D721Med (cell line): ENCODE measurements around the gene KANSL1.
A peak's percentile ranks its signal among the peaks of the same experiment; 100 is the strongest.

Experiments
- DNase-seq: peaks from one replicate; pipeline ENCODE4 v3.0.0; 2011; ENCODE audit warnings: low spot score; ENCODE audit not compliant: insufficient read length
- FAIRE-seq: peaks from 2 replicates; lab custom pipeline; 2011; peaks lifted over from hg19 to GRCh38; lab: Jason Lieb, UNC
- TF ChIP-seq, protein P1 (sequence below): IDR thresholded peaks from 2 replicates; pipeline ENCODE4 v1.5.1; 2012; ENCODE audit warnings: mild to moderate bottlenecking, control low read depth; ENCODE audit not compliant: insufficient read depth; ENCODE audit errors: missing control alignments

The KANSL1 gene

DNA sequence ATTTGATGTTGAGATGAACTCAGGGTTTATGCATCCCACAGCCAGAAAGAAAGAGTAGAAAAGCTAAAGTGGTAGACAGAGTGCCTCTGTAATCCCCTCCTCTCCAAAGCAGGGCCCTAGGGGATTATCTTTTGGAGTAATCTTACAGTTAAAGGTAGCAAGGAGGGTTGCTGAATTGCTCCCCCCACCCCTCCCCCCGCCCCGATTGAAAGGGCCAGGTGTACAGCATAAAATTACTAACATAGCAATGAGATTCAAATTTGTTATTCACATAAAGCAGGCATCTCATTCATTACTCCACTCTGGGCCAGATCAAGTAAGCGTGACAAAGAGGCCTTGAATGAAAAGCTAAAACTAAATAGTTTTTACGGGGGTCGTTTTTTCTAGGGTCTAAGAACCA is 121.4 kb downstream of the KANSL1 start:
- no peak for FAIRE-seq
- TF ChIP-seq, protein P1, sequence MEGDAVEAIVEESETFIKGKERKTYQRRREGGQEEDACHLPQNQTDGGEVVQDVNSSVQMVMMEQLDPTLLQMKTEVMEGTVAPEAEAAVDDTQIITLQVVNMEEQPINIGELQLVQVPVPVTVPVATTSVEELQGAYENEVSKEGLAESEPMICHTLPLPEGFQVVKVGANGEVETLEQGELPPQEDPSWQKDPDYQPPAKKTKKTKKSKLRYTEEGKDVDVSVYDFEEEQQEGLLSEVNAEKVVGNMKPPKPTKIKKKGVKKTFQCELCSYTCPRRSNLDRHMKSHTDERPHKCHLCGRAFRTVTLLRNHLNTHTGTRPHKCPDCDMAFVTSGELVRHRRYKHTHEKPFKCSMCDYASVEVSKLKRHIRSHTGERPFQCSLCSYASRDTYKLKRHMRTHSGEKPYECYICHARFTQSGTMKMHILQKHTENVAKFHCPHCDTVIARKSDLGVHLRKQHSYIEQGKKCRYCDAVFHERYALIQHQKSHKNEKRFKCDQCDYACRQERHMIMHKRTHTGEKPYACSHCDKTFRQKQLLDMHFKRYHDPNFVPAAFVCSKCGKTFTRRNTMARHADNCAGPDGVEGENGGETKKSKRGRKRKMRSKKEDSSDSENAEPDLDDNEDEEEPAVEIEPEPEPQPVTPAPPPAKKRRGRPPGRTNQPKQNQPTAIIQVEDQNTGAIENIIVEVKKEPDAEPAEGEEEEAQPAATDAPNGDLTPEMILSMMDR, result no peak
- no peak for DNase-seq

DNA sequence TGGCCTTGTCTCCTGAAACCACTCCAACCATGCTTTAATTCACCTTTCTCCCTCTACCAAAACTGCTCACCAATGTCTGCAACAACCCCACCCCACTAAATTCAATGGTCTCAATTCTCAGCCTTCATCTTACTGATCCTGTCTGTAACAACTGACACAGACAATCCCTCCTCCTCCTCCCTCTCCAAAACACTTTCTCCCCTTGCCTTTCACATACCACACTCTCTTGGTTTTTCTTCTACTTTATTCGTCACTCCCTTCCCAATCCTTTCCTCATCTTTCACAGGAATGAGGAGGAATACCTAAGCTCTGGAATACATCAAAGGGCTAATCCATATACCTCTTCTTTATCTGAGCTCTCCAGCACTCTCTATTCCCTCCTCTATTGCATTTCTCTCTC is 128.8 kb downstream of the KANSL1 start:
- FAIRE-seq, result no peak
- TF ChIP-seq, protein P1, result no peak
- DNase-seq, result no peak

DNA sequence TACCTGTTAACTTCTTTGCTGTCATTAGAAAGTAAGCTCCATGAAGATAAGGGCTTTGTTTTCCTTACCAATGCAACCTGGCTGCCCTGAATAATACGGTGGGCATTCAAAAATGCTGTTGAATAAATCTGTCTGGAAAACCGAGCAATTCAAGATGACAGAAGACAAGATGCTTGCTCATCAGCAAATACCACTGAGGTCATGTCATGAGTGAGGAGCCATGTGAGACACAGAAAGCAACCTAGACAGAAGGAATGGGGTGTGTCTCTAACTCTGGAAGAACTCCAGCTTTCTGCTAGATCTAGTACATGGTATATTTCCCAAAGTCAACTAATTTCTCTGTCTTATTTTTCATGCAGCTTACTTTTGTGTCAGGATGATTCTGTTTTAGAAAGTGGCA is 130.0 kb downstream of the KANSL1 start:
- DNase-seq (no peak), FAIRE-seq (no peak)
- TF ChIP-seq, protein P1, result no peak

DNA sequence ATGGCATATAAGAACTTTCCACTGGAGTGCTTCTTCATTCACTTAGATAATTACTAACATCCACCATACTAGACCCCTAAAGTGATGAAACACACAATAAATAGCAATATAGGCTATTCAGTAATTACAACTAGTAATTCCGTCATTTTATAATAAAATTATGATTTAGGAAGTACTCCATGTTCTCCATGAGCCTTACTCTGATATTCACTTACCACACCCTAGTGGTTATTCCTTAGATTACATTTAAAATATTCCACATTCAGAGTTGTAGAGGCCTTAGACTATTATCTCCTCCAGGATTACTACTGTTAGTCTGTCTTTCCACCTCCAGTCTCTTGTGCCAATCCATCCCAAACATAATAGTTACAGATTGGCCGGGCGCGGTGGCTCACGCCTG is 131.8 kb downstream of the KANSL1 start:
- FAIRE-seq (no peak), DNase-seq (no peak)
- TF ChIP-seq, protein P1, result peak; percentile 26

DNA sequence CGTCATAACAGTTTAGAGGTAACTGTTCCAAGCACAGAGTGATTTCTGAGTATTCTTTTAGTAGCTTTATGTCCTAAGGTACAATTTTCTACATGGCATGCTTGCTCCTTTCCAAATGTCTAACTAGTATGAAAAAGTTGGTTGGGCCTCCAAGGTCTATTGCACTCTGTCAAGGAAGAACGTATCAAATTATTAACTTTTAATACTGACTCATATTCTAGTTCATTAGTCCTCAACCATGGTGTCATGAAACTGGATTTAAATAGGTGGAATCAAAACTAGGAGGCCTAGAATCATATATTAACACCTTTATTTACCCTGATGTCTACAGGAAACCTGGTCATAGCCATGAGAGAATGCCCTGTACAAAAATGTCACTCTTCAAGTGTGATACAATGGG is 132.8 kb downstream of the KANSL1 start:
- FAIRE-seq (no peak), DNase-seq (no peak)

DNA sequence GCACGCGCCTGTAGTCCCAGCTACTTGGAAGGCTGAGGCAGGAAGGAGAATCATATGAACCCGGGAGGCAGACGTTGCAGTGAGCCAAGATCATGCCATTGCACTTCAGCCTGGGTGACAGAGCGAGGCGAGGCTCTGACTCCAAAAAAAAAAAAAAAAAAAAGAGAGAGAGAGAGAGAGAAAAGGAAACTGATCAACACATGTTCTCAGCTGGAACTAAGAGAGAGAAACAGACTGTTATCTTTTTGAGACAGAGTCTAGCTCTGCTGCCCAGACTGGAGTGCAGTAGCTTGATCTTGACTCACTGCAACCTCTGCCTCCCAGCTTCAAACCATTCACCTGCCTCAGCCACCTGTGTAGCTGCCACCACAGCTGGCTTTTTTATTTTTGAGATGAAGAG is 133.7 kb downstream of the KANSL1 start:
- DNase-seq, result no peak
- FAIRE-seq, result no peak
- TF ChIP-seq, protein P1, result no peak

More for the DNA sequence above, 132.8 kb downstream of the KANSL1 start:
- TF ChIP-seq, protein P1, result no peak

DNA sequence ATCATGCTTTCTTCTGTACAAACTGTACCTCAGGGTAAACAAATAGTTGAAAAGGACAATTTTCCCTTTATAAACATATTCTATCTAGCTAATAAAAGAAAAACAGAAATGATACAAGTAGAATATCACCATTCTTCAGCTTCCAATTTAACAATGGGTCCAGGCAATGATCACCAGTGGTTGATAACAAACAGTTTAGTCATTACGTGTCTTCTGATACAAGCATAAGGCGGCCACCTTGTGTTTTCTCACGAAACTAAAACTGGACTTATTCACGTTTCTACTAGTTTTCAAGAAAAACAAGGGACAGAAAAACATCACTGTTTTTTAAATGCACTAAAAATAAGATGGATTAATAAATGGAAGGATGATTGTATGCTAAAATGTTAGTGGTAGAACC is 135.9 kb downstream of the KANSL1 start:
- DNase-seq, result no peak
- no peak for FAIRE-seq
- TF ChIP-seq, protein P1, result no peak
